Smooth muscle cell (in vitro differentiated cells): ENCODE results near the gene IRAG1. TPM values are rescaled to one million over a fixed set of nuclear protein-coding genes. Genes with fewer than 3 reads are reported as not detected.

ENCODE experiments used
- DNase-seq: peaks from one replicate; lab custom pipeline; 2025; ENCODE audit not compliant: unreplicated experiment; lab: John Stamatoyannopoulos, UW
- H2AFZ ChIP-seq: fragments of 200-600 bp; sonication (generic); 2 replicates; pipeline ENCODE4 v1.6.0; 2016; ENCODE audit warnings: antibody characterized with exemption, low read depth, mild to moderate bottlenecking
- H3F3A ChIP-seq: fragments of 200-600 bp; sonication (generic); 2 replicates; pipeline ENCODE4 v1.6.0; 2017; ENCODE audit warnings: antibody characterized with exemption, low read depth
- H3K27ac ChIP-seq: fragments of 200-600 bp; sonication (generic); 2 replicates; pipeline ENCODE4 v1.5.1; 2016; ENCODE audit warnings: low read depth, mild to moderate bottlenecking
- H3K27me3 ChIP-seq: fragments of 200-600 bp; sonication (generic); 2 replicates; pipeline ENCODE4 v1.6.1; 2016; ENCODE audit warnings: low read depth, mild to moderate bottlenecking
- H3K36me3 ChIP-seq: fragments of 200-600 bp; sonication (generic); 2 replicates; pipeline ENCODE4 v1.5.1; 2016; ENCODE audit warnings: low read depth
- H3K4me1 ChIP-seq: fragments of 200-600 bp; sonication (generic); 2 replicates; pipeline ENCODE4 v1.5.1; 2016; ENCODE audit warnings: low read depth
- H3K4me2 ChIP-seq: fragments of 200-600 bp; sonication (generic); 2 replicates; pipeline ENCODE4 v1.6.0; 2016; ENCODE audit warnings: mild to moderate bottlenecking
- H3K4me3 ChIP-seq: fragments of 200-600 bp; sonication (generic); 2 replicates; pipeline ENCODE4 v1.5.1; 2016; ENCODE audit warnings: mild to moderate bottlenecking
- H3K79me2 ChIP-seq: fragments of 200-600 bp; sonication (generic); 2 replicates; pipeline ENCODE4 v1.6.0; 2016; ENCODE audit warnings: low read depth, mild to moderate bottlenecking
- H3K9ac ChIP-seq: fragments of 200-600 bp; sonication (generic); 2 replicates; pipeline ENCODE4 v1.6.0; 2016; ENCODE audit warnings: low read depth
- H3K9me3 ChIP-seq: fragments of 200-600 bp; sonication (generic); replicated peaks from 2 replicates; pipeline ENCODE4 v1.5.1; 2016; ENCODE audit warnings: low read depth
- H4K20me1 ChIP-seq: fragments of 200-600 bp; sonication (generic); 2 replicates; pipeline ENCODE4 v1.6.0; 2016; ENCODE audit warnings: low read depth
- WGBS: methylation state at CpG from one replicate; pipeline ENCODE4 v1.1.7; 2016; ENCODE audit warnings: low lambda C conversion rate; 5-methylcytosine and 5-hydroxymethylcytosine counted together
- polyA plus RNA-seq: library from polyadenylated mRNA; unstranded; fragments of >200 nt; fragmentation: Nextera tagmentation; extraction: Ambion mirVana; gene quantifications from 2 replicates; pipeline ENCODE4 v1.2.1, GENCODE V29; 2016
- total RNA-seq: library from RNA; depleted of rRNA; stranded (reverse); fragments of >200 nt; gene quantifications from 2 replicates; pipeline ENCODE4 v1.2.3, GENCODE V29; 2014
- TF ChIP-seq, protein P1 (sequence below): fragments of 200-600 bp; sonication (generic); IDR thresholded peaks from 2 replicates; pipeline ENCODE4 v1.5.1; 2017; ENCODE audit warnings: borderline replicate concordance, mild to moderate bottlenecking, antibody characterized with exemption; ENCODE audit not compliant: insufficient read depth, poor library complexity, severe bottlenecking

IRAG1 gene
- total and polyA plus RNA-seq, 2 experiments from 2014 or later, result 2.5 to 4.4 TPM

GRCh38 chr11:10653261-10653660 is 40.3 kb downstream of the IRAG1 start:
- H3F3A ChIP-seq, result no peaks in the 10 kb centered on the region
- TF ChIP-seq, protein P1, sequence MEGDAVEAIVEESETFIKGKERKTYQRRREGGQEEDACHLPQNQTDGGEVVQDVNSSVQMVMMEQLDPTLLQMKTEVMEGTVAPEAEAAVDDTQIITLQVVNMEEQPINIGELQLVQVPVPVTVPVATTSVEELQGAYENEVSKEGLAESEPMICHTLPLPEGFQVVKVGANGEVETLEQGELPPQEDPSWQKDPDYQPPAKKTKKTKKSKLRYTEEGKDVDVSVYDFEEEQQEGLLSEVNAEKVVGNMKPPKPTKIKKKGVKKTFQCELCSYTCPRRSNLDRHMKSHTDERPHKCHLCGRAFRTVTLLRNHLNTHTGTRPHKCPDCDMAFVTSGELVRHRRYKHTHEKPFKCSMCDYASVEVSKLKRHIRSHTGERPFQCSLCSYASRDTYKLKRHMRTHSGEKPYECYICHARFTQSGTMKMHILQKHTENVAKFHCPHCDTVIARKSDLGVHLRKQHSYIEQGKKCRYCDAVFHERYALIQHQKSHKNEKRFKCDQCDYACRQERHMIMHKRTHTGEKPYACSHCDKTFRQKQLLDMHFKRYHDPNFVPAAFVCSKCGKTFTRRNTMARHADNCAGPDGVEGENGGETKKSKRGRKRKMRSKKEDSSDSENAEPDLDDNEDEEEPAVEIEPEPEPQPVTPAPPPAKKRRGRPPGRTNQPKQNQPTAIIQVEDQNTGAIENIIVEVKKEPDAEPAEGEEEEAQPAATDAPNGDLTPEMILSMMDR, result no peak
- H3K4me2 ChIP-seq, result no peak overlapping the region
- no peaks in the 10 kb centered on the region for H4K20me1 ChIP-seq
- no peak overlapping the region for H3K4me3 ChIP-seq
- no peak overlapping the region for H3K9ac ChIP-seq
- H3K27me3 ChIP-seq, result no peaks in the 10 kb centered on the region
- no peaks in the 10 kb centered on the region for H3K9me3 ChIP-seq
- H3K79me2 ChIP-seq, result no peaks in the 10 kb centered on the region
- no peaks in the 10 kb centered on the region for H3K36me3 ChIP-seq
- peaks cover 13% of the 10 kb centered on the region for H3K4me1 ChIP-seq
- 90% methylated on average over 2 of the region's 2 CpGs for WGBS
- H3K27ac ChIP-seq, result no peak overlapping the region
- no peak overlapping the region for H2AFZ ChIP-seq
- DNase-seq, result no peak

DNA sequence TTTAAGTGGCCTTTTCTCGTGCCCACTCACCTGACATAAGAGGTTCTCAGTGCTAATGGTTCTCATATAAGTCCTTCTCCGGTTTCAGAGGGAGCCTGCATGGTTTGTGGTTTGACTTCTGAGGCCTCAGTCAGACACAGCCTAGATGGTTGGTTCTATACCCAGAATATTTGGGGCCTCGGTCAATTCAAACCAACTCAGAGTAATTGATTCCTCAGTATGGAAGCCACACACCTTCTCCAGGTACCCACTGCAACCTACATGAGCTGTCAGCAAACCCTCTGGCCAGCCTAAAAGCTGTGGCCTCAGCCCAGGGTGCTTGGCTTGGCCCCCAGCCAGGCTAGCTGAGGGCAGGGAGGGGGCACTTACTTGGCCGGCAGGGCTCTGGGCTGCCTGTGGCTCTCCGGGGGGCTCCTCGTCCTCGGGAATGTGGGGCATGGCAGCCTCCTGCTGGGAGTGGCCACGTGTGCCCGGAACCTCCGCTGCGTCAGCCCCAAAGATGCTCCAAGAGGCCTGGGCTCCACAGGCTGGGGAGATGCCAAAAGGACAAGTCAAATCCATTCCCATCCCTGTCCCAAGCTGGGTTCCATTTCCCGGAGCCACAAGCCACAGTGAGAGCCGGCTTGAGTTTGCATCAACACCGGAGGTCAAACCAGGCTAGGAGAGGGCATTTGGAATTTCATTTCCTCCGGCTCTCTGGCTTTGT is 41.7 kb downstream of the IRAG1 start:
- TF ChIP-seq, protein P1, result no peak
- Histone ChIP-seq H3K4me2 (no peak overlapping the region), H3K9me3 (no peaks in the 10 kb centered on the region), H4K20me1 (no peaks in the 10 kb centered on the region), H3K27ac (no peak overlapping the region), H3K4me1 (no peaks in the 10 kb centered on the region), H2AFZ (no peak overlapping the region), H3K4me3 (no peak overlapping the region), H3K36me3 (no peaks in the 10 kb centered on the region), H3K27me3 (no peaks in the 10 kb centered on the region), H3K9ac (no peak overlapping the region), H3K79me2 (no peaks in the 10 kb centered on the region), H3F3A (no peaks in the 10 kb centered on the region)
- no peak for DNase-seq
- 80% methylated on average over 15 of the region's 15 CpGs for WGBS

DNA sequence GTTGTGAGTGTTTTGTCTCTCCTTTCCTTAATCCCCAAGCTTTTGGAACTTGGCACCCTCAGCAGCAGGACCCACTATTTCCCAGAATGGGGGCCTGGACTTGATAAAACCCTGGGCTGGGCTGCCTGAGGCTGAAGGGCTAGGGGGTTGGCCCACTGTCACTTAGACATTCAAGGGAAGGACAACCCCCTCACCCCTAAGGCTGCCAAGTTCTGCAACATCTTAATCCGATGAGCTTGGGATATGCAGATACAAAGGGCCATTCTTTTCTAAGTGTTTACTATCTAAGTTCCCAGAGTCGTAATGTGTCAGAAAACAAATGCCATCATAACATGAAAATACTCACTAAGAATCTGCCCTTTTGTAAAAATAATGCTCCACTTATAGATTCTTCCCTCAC is 42.9 kb downstream of the IRAG1 start:
- no peaks in the 10 kb centered on the region for H3K4me1 ChIP-seq
- H3K27me3 ChIP-seq, result no peaks in the 10 kb centered on the region
- H3K27ac ChIP-seq, result no peak overlapping the region
- no peak overlapping the region for H2AFZ ChIP-seq
- H3K79me2 ChIP-seq, result no peaks in the 10 kb centered on the region
- DNase-seq, result no peak
- no peak overlapping the region for H3K4me2 ChIP-seq
- no peaks in the 10 kb centered on the region for H3F3A ChIP-seq
- no peak overlapping the region for H3K9ac ChIP-seq
- TF ChIP-seq, protein P1, result no peak
- H3K4me3 ChIP-seq, result no peak overlapping the region
- 67% methylated on average over 2 of the region's 2 CpGs for WGBS
- H4K20me1 ChIP-seq, result no peaks in the 10 kb centered on the region
- no peaks in the 10 kb centered on the region for H3K36me3 ChIP-seq
- no peaks in the 10 kb centered on the region for H3K9me3 ChIP-seq

- H4K20me1 ChIP-seq, result no peaks in the 10 kb centered on the region
- H3K4me1 ChIP-seq, result no peaks in the 10 kb centered on the region
- no peak overlapping the region for H3K27ac ChIP-seq
- TF ChIP-seq, protein P1, result no peak
- no peaks in the 10 kb centered on the region for H3F3A ChIP-seq
- H3K9ac ChIP-seq, result no peak overlapping the region
- H3K4me3 ChIP-seq, result no peak overlapping the region
- H3K4me2 ChIP-seq, result no peak overlapping the region
- DNase-seq, result no peak
- H3K36me3 ChIP-seq, result no peaks in the 10 kb centered on the region
- no peaks in the 10 kb centered on the region for H3K9me3 ChIP-seq
- H3K79me2 ChIP-seq, result no peaks in the 10 kb centered on the region
- no peaks in the 10 kb centered on the region for H3K27me3 ChIP-seq
- WGBS, result 45% methylated on average over 1 of the region's 1 CpG
- no peak overlapping the region for H2AFZ ChIP-seq
Observed at GRCh38 chr11:10650166-10650565, 43.4 kb downstream of the IRAG1 start.
